GM12801 (cell line): ENCODE results near the gene ACRBP.

Source experiments
- TF ChIP-seq, protein P1 (sequence below): IDR thresholded peaks from one replicate; pipeline ENCODE4 v1.5.1; 2011; ENCODE audit warnings: control low read depth; ENCODE audit not compliant: insufficient read length; ENCODE audit errors: extremely low read depth

The ACRBP gene

DNA sequence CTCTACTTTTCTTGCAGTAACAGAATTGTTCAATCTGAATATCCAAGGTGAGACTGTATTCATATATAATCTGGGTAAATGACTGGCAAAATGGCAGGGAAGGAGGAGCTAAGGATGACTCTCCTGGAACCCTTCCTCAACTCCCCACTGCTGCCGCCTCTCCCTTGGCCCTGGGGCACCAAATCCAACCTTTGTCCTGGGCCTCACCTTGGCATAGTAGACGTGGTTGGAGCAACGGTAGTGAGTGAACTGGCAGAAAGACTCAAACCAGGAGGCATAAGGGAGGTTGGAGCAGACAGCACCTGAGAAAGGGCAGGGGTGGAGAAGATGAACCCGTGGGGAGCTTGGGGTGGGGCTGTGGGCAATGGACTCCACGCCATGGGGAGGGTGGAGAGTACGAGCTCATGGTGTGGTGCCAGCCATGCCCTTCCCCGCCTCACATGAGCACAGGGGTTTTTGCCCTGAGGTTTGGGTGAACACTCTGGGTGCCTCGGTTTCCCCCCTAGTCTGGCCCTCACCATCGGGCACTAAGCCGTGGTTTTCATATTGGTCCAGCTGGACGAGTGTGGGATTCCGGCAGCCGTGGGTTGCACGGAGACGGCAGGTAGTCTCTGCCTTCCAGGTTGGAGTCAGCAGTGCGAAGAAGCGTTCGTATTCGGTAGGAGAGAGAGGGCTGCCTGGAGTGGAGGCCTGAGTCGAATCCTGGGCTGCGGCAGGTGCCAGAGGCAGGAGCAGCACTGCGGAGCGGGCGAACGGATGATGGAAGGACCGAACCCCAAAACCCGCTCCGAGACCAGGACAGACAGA is 753 bp downstream of the ACRBP start:
- TF ChIP-seq, protein P1, sequence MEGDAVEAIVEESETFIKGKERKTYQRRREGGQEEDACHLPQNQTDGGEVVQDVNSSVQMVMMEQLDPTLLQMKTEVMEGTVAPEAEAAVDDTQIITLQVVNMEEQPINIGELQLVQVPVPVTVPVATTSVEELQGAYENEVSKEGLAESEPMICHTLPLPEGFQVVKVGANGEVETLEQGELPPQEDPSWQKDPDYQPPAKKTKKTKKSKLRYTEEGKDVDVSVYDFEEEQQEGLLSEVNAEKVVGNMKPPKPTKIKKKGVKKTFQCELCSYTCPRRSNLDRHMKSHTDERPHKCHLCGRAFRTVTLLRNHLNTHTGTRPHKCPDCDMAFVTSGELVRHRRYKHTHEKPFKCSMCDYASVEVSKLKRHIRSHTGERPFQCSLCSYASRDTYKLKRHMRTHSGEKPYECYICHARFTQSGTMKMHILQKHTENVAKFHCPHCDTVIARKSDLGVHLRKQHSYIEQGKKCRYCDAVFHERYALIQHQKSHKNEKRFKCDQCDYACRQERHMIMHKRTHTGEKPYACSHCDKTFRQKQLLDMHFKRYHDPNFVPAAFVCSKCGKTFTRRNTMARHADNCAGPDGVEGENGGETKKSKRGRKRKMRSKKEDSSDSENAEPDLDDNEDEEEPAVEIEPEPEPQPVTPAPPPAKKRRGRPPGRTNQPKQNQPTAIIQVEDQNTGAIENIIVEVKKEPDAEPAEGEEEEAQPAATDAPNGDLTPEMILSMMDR = no peak

DNA sequence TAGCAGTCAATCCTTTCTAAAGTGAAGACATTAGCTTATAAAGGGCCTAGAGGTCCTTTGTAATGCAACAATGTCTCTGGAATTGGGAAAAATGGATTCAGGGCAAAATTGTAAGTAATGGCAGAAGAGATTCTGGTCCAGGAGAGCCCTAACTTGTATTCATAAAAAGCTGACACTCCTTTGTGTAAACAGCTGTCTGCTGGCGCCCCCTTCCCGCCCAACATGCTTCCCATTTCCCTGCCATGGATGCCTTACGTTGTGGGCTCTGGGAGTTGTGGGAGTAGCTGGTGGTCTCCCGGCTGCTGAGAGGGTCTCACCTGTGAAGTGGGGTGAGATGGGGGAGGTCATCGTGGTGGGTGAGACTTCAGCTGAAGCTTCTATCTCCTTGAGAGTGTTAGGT is 2.3 kb downstream of the ACRBP start:
- TF ChIP-seq, protein P1 = no peak

DNA sequence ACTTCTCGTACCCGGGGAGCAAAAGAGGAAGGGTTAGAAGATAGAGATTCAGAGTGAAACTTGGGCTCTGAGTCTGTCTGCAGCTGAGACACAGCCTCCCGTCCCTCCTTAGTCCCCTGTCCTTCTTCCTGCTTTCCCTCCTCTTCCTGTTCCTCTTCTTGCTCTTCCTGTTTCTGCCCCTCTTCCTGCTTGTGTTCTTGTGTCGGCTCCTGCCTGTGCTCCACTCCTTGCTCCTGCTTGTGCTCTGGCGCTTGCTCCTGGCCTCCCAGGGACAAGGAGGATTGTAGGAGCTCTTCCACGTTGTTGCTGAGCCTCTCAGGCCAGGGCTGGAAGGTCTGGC is 3.0 kb downstream of the ACRBP start:
- TF ChIP-seq, protein P1 = no peak

DNA sequence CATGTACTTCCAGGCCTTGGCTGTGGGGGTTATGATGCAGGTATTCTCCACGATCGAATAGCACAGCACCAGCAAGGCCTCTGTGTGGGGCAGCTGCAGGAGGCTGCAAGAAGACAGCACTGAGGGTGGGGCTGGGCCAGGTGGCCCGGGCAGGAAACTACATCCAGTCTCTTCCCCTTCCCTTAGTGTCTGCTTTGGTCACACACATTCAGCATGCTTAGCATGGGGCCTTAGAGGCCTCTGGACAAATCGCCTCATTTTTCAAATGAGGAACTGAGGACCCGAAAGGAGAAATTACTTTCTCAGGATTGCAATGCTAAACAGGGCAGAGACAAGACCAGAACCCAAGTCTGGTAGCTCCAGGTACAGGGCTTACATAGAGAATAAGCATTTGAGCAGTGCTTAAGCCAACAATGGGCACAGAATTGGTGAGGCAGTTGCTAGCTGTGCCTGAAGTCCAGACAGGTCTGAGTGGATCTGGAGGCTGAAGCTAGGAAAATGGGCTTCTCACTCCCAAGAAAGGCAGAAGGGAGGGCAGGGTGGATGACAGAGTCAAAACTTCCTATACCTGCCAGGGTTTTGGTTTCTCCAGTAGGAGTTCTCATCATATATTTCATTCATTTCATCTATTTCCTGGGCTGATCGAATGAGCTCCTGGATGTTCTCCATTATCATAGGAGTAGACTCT is 3.5 kb downstream of the ACRBP start:
- TF ChIP-seq, protein P1 = no peak

DNA sequence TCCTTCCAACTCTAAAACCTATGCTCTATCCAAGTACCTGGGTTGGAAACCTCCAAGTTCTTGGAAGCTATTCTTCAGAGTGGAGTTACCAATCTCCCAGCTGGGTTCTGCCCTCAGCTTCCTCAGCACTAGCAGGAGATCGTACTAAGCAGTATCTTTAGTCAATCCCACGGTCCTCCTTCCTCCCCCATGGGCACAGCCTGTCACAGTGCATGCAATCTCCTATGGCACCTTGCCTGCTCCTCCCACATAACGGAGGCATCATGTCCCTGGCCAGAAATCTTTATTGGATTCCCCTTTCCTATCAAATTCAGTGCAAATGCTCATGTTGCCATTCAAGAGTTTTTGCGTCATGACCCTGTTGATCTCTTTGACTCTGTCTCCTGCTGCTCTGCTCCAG is 6.1 kb downstream of the ACRBP start:
- TF ChIP-seq, protein P1 = no peak

DNA sequence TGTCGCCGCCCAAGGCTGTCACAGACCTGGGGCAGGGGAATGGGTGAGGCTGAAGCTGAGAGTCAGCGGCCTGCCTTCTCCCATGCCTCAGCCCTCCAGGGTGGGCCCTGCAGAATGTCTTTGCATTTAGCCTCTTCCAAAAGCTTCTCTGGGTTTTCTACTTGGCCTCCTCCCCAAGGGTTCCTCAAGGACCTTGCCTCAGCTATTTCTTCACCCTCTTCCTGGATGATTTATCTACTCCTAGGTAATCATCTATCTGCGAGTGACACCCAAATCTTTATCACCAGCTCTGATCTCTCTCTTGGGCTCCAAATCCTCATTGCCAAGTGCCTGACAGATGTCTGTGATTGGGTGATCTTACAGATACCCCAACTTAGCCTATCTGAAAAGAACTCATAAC is 6.7 kb downstream of the ACRBP start:
- TF ChIP-seq, protein P1 = no peak

DNA sequence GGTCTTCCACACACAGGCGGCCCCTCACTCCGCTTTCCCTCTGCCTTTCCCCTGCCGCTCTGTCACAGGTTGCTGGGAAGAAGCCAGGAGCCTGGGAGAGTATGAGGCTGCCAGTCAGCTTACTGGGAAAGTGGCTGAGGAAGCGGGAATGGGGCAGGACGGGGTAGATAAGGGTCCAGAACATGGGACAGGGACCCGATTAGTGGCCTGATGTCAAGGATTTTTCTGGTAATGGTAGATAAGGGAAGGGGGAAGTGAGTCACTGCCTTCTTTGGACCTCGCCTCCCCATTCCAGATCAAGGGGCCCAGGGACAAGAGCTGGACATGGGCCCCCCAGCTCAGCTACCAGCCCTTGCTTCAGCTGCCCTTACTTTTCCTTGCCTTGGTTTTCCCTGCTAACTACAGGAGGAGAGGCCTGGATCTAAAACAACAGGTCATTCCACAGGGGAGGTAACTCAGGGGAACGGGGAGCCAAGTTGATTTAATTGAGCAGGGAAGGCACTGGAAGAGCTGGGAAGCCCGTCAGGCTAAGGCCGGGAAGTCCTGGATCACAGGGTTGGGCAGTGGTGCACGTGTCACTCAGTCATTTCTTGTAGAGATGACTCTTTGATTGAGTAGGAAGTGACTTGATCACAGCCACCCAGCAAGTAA is 8.0 kb downstream of the ACRBP start:
- TF ChIP-seq, protein P1 = no peak
